Keratinocyte (primary cell): ENCODE data around the gene ELF3. TPM values are rescaled to one million over a fixed set of nuclear protein-coding genes. Genes with fewer than 3 reads are reported as not detected.

Experiments used
- DNase-seq: peaks from one replicate; pipeline ENCODE4 v3.0.0-alpha.2; 2011; ENCODE audit warnings: low read depth, missing footprints, low spot score
- FAIRE-seq: peaks from 2 replicates; lab custom pipeline; 2011; peaks lifted over from hg19 to GRCh38; lab: Jason Lieb, UNC
- H2AFZ ChIP-seq: 2 replicates; pipeline ENCODE4 v1.6.0; 2012; ENCODE audit warnings: low read length, control low read depth, inconsistent platforms; ENCODE audit not compliant: control insufficient read depth
- H3K27ac ChIP-seq: 2 replicates; pipeline ENCODE4 v1.5.1; 2011; ENCODE audit warnings: low read length; ENCODE audit not compliant: control insufficient read depth, insufficient read depth
- H3K27me3 ChIP-seq: 3 replicates; pipeline ENCODE4 v1.6.0; 2011; ENCODE audit warnings: low read length; ENCODE audit not compliant: control insufficient read depth, insufficient read depth; ENCODE audit errors: extremely low read depth
- H3K36me3 ChIP-seq, 2 experiments: 2 replicates in 1 of 2; 3 replicates in 1 of 2; pipeline ENCODE4 v1.5.1; 2011; ENCODE audit warnings: low read length in 2 of 2, mild to moderate bottlenecking in 1 of 2; ENCODE audit not compliant: control insufficient read depth in 2 of 2, insufficient read depth in 2 of 2; ENCODE audit errors: extremely low read depth in 1 of 2
- H3K4me1 ChIP-seq: 3 replicates; pipeline ENCODE4 v1.5.1; 2011; ENCODE audit warnings: low read length; ENCODE audit not compliant: control insufficient read depth, insufficient read depth; ENCODE audit errors: extremely low read depth
- H3K4me2 ChIP-seq: 3 replicates; pipeline ENCODE4 v1.6.0; 2011; ENCODE audit warnings: low read depth, low read length; ENCODE audit not compliant: control insufficient read depth, insufficient read depth; ENCODE audit errors: extremely low read depth
- H3K4me3 ChIP-seq, 3 experiments: fragments of 200-600 bp in 1 of 3; sonication (generic) in 1 of 3; 2 replicates in 2 of 3; 3 replicates in 1 of 3; pipeline ENCODE4 v1.5.1; 2011 to 2016; ENCODE audit warnings: low read length in 3 of 3, mild to moderate bottlenecking in 3 of 3, control low read depth in 2 of 3, inconsistent platforms in 1 of 3, low read depth in 1 of 3, mixed read lengths in 1 of 3, mixed run types in 1 of 3, moderate library complexity in 1 of 3; ENCODE audit not compliant: control insufficient read depth in 2 of 3, insufficient read depth in 2 of 3; ENCODE audit errors: extremely low read depth in 1 of 3
- H3K79me2 ChIP-seq: 2 replicates; pipeline ENCODE4 v1.6.0; 2012; ENCODE audit warnings: low read length; ENCODE audit not compliant: control insufficient read depth, insufficient read depth
- H3K9ac ChIP-seq: 3 replicates; pipeline ENCODE4 v1.6.0; 2011; ENCODE audit warnings: low read length; ENCODE audit not compliant: control insufficient read depth, insufficient read depth; ENCODE audit errors: extremely low read depth
- H3K9me1 ChIP-seq: 3 replicates; pipeline ENCODE4 v1.6.0; 2011; ENCODE audit warnings: low read length; ENCODE audit not compliant: control insufficient read depth, insufficient read depth; ENCODE audit errors: extremely low read depth
- H3K9me3 ChIP-seq: 2 replicates; pipeline ENCODE4 v1.5.1; 2012; ENCODE audit warnings: low read depth, low read length; ENCODE audit not compliant: control insufficient read depth
- H4K20me1 ChIP-seq: 3 replicates; pipeline ENCODE4 v1.6.0; 2011; ENCODE audit warnings: low read length; ENCODE audit not compliant: control insufficient read depth, insufficient read depth; ENCODE audit errors: extremely low read depth
- CTCF ChIP-seq, 3 experiments: IDR thresholded peaks in 1 of 3; conservative IDR thresholded peaks in 1 of 3; optimal IDR thresholded peaks in 1 of 3; 2 replicates in 2 of 3; 3 replicates in 1 of 3; pipeline versions ENCODE3 to v1.5.1; 2011; ENCODE audit warnings: low read length in 3 of 3, mild to moderate bottlenecking in 3 of 3, moderate library complexity in 2 of 3, control low read depth in 1 of 3, inconsistent platforms in 1 of 3; ENCODE audit not compliant: insufficient read depth in 2 of 3; ENCODE audit errors: extremely low read depth in 1 of 3
- EZH2 ChIP-seq: IDR thresholded peaks from one replicate; pipeline ENCODE4 v1.6.1; 2012; ENCODE audit warnings: inconsistent platforms, mild to moderate bottlenecking, low read length, moderate library complexity
- dilution Hi-C: fragments of 300-500 bp; cut with MboI; formaldehyde crosslinking; loops from one replicate; pipeline ENCODE4 v1.7.0; 2020; ENCODE audit warnings: low sequenced_read_pairs; ENCODE audit not compliant: extremely low pct_ligation_motif_present
- polyA plus RNA-seq, 5 experiments: library from polyadenylated mRNA; depleted of rRNA in 3 of 5; stranded (reverse) in 3 of 5; stranded (forward) in 1 of 5; unstranded in 1 of 5; fragments of >200 nt; gene quantifications; 1 replicate in 1 of 5; 2 replicates in 3 of 5; 3 replicates in 1 of 5; pipeline versions ENCODE4 v1.2.1 to v1.2.3, GENCODE V29; 2011 to 2012; ENCODE audit warnings: missing spikeins in 2 of 5, low read depth in 1 of 5, low replicate concordance in 1 of 5

The ELF3 gene
- polyA plus RNA-seq, 1 donor (not counting 4 experiments of a cell fraction or from before 2014, with no cell fraction given), result 0.51 TPM

- H3K9me3 ChIP-seq, result no peaks in the 10 kb centered on the region
- no peak overlapping the region for H3K4me2 ChIP-seq
- H2AFZ ChIP-seq, result no peak overlapping the region
- peaks cover 6% of the 10 kb centered on the region for H3K9me1 ChIP-seq
- no peaks in the 10 kb centered on the region for H3K27me3 ChIP-seq
- no peak overlapping the region for H3K9ac ChIP-seq
- DNase-seq (no peak), FAIRE-seq (no peak)
- no peak overlapping the region for H3K4me3 ChIP-seq
- no peak for TF ChIP-seq EZH2
- no peak for TF ChIP-seq CTCF (optimal IDR thresholded peaks at IDR 0.05 in 1 of 3, IDR thresholded peaks at IDR 0.05 in 1 of 3, conservative IDR thresholded peaks at IDR 0.05 in 1 of 3; ENCODE audit: extremely low read depth in 1 of 3, insufficient read depth in 2 of 3, low read length in 3 of 3)
- peaks cover 24% of the 10 kb centered on the region for H3K4me1 ChIP-seq
- H3K27ac ChIP-seq, result no peak overlapping the region
- no peaks in the 10 kb centered on the region for H3K36me3 ChIP-seq
- dilution Hi-C loops, result no loop called here
- no peaks in the 10 kb centered on the region for H3K79me2 ChIP-seq
- H4K20me1 ChIP-seq, result no peaks in the 10 kb centered on the region
These were observed 3.7 kb downstream of the ELF3 start for GRCh38 chr1:202014060-202014459.

- Histone ChIP-seq H3K4me3 (no peak overlapping the region), H2AFZ (no peak overlapping the region), H3K9me1 (peaks cover 4% of the 10 kb centered on the region), H3K36me3 (no peaks in the 10 kb centered on the region), H3K4me1 (peaks cover 16% of the 10 kb centered on the region), H3K9ac (no peak overlapping the region), H4K20me1 (no peaks in the 10 kb centered on the region), H3K9me3 (no peaks in the 10 kb centered on the region), H3K27ac (no peak overlapping the region), H3K4me2 (no peak overlapping the region), H3K27me3 (no peaks in the 10 kb centered on the region), H3K79me2 (no peaks in the 10 kb centered on the region)
- TF ChIP-seq EZH2 (no peak), CTCF (optimal IDR thresholded peaks at IDR 0.05 in 1 of 3, IDR thresholded peaks at IDR 0.05 in 1 of 3, conservative IDR thresholded peaks at IDR 0.05 in 1 of 3; ENCODE audit: extremely low read depth in 1 of 3, insufficient read depth in 2 of 3, low read length in 3 of 3) (no peak)
- dilution Hi-C loops, result no loop called here
- no peak for FAIRE-seq
- DNase-seq, result no peak
These were observed 4.7 kb downstream of the ELF3 start for GRCh38 chr1:202014915-202015661.
